HepG2 (cell line): ENCODE data around the gene SC5D. TPM values are rescaled to one million over a fixed set of nuclear protein-coding genes. Genes with fewer than 3 reads are reported as not detected.

ENCODE experiments used
- ATAC-seq: fragments of 200-7000 bp; cut with Tn5 transposase; 3 replicates; pipeline ENCODE4 v1.9.1; 2020; ENCODE audit warnings: mild to moderate bottlenecking, moderate library complexity
- BruUV-seq: library from RNA; stranded (reverse); fragments of 400-500 nt; replicated peaks from 2 replicates; lab custom pipeline; 2021; lab: Mats Ljungman, UMichigan
- CTCF ChIA-PET: fragments of 300-600 bp; formaldehyde crosslinking; extraction: SDS; loops from one replicate; lab custom pipeline; 2021; ENCODE audit warnings: low total read pairs, inconsistent platforms, low intra/inter-chr PET ratio; lab: Yijun Ruan, JAX
- POLR2A ChIA-PET: fragments of 350-600 bp; sonication (Branson Sonifier 250); formaldehyde crosslinking; loops from one replicate; lab custom pipeline; 2020; ENCODE audit warnings: antibody characterized with exemption, inconsistent platforms; lab: Yijun Ruan, JAX
- DNase-seq: peaks from one replicate; pipeline ENCODE4 v3.0.0-alpha.2; 2015; ENCODE audit warnings: low spot score
- FAIRE-seq: peaks from 3 replicates; lab custom pipeline; 2011; peaks lifted over from hg19 to GRCh38; lab: Jason Lieb, UNC
- H2AFZ ChIP-seq: one replicate; pipeline ENCODE4 v1.6.1; 2011; ENCODE audit warnings: low read length, inconsistent platforms
- H3K27ac ChIP-seq: fragments of 300-600 bp; 3 replicates; pipeline ENCODE4 v1.8.0; 2011; ENCODE audit warnings: mixed run types, mild to moderate bottlenecking, mixed read lengths, low read length, inconsistent platforms; ENCODE audit not compliant: insufficient read depth; ENCODE audit errors: extremely low read length
- H3K27me3 ChIP-seq, 2 experiments: fragments of 200-600 bp in 1 of 2; 2 replicates in 1 of 2; 3 replicates in 1 of 2; pipeline versions ENCODE4 v1.6.0 to v1.8.0; 2011; ENCODE audit warnings: low read length in 2 of 2, mild to moderate bottlenecking in 2 of 2, moderate library complexity in 2 of 2, inconsistent platforms in 1 of 2; ENCODE audit not compliant: insufficient read depth in 2 of 2, control insufficient read depth in 1 of 2
- H3K36me3 ChIP-seq, 2 experiments: fragments of 200-600 bp in 1 of 2; replicated peaks in 1 of 2; 2 replicates in 1 of 2; 3 replicates in 1 of 2; pipeline versions ENCODE4 v1.5.1 to v1.8.0; 2011; ENCODE audit warnings: low read length in 2 of 2, inconsistent platforms in 1 of 2; ENCODE audit not compliant: insufficient read depth in 2 of 2, control insufficient read depth in 1 of 2
- H3K4me1 ChIP-seq: 2 replicates; pipeline ENCODE4 v1.5.1; 2012; ENCODE audit warnings: low read length, inconsistent platforms; ENCODE audit not compliant: insufficient read depth
- H3K4me2 ChIP-seq: 2 replicates; pipeline ENCODE4 v1.6.0; 2011; ENCODE audit warnings: low read depth, low read length, inconsistent platforms
- H3K4me3 ChIP-seq, 3 experiments: fragments of 200-600 bp in 1 of 3; sonication (generic), shearing (Covaris generic) in 1 of 3; replicated peaks in 1 of 3; 2 replicates each; pipeline ENCODE4 v1.5.1; 2011 to 2016; ENCODE audit warnings: low read length in 3 of 3, inconsistent platforms in 2 of 3, low read depth in 2 of 3, mild to moderate bottlenecking in 2 of 3, control low read depth in 1 of 3, mixed read lengths in 1 of 3; ENCODE audit not compliant: insufficient read depth in 1 of 3
- H3K79me2 ChIP-seq: one replicate; pipeline ENCODE4 v1.6.1; 2011; ENCODE audit warnings: low read length, inconsistent platforms; ENCODE audit not compliant: insufficient read depth
- H3K9ac ChIP-seq: 2 replicates; pipeline ENCODE4 v1.6.0; 2011; ENCODE audit warnings: mild to moderate bottlenecking, low read depth, low read length, inconsistent platforms; ENCODE audit not compliant: insufficient read depth
- H3K9me3 ChIP-seq: 2 replicates; pipeline ENCODE4 v1.5.1; 2012; ENCODE audit warnings: mild to moderate bottlenecking, low read length
- H4K20me1 ChIP-seq: 2 replicates; pipeline ENCODE4 v1.6.0; 2011; ENCODE audit warnings: inconsistent platforms, mild to moderate bottlenecking, low read length, moderate library complexity; ENCODE audit not compliant: insufficient read depth
- CEBPB ChIP-seq: IDR thresholded peaks from 2 replicates; pipeline ENCODE4 v1.6.1; 2011; ENCODE audit warnings: low read depth, low read length, improper control_type of control experiment, borderline replicate concordance
- CEBPG ChIP-seq: IDR thresholded peaks from 2 replicates; pipeline ENCODE4 v1.6.1; 2016
- ELF3 ChIP-seq: IDR thresholded peaks from 2 replicates; pipeline ENCODE4 v1.6.1; 2016; ENCODE audit warnings: missing genetic modification reagents, missing compliant biosample characterization
- HMGA1 ChIP-seq: sonication (generic); formaldehyde crosslinking; conservative IDR thresholded peaks from 2 replicates; pipeline ENCODE4 v1.4.0; 2020; ENCODE audit warnings: missing genetic modification reagents
- KDM2A ChIP-seq: sonication (generic); formaldehyde crosslinking; IDR thresholded peaks from 2 replicates; pipeline ENCODE4 v1.4.0; 2020; ENCODE audit warnings: low read depth, missing genetic modification reagents, borderline replicate concordance
- KDM3A ChIP-seq: IDR thresholded peaks from 2 replicates; pipeline ENCODE4 v1.6.1; 2018; ENCODE audit warnings: low read depth, missing compliant biosample characterization
- MTF1 ChIP-seq: sonication (generic); formaldehyde crosslinking; IDR thresholded peaks from 2 replicates; pipeline ENCODE4 v1.5.0; 2020; ENCODE audit warnings: missing genetic modification reagents
- NFYC ChIP-seq: IDR thresholded peaks from 2 replicates; pipeline ENCODE4 v1.6.1; 2016; ENCODE audit warnings: missing genetic modification reagents, missing compliant biosample characterization
- PHF5A ChIP-seq: IDR thresholded peaks from one replicate; pipeline ENCODE4 v1.6.1; 2018; ENCODE audit warnings: low read depth, missing genetic modification reagents; ENCODE audit not compliant: unreplicated experiment
- ZNF281 ChIP-seq: sonication (generic); formaldehyde crosslinking; IDR thresholded peaks from 2 replicates; pipeline ENCODE4 v1.4.0; 2020; ENCODE audit warnings: missing genetic modification reagents, borderline replicate concordance
- ZNF432 ChIP-seq: sonication (generic); formaldehyde crosslinking; IDR thresholded peaks from 2 replicates; pipeline ENCODE4 v1.5.0; 2020; ENCODE audit warnings: missing genetic modification reagents, mild to moderate bottlenecking, borderline replicate concordance
- ZSCAN30 ChIP-seq: sonication (generic); formaldehyde crosslinking; IDR thresholded peaks from 2 replicates; pipeline ENCODE4 v1.5.0; 2020; ENCODE audit warnings: mild to moderate bottlenecking, missing genetic modification reagents
- WGBS: methylation state at CpG from one replicate; pipeline ENCODE4 v1.1.6; 2017; ENCODE audit warnings: low lambda C conversion rate; 5-methylcytosine and 5-hydroxymethylcytosine counted together
- in situ Hi-C: cut with HindIII; loops from 2 replicates; pipeline ENCODE4 v1.10.0; 2017; ENCODE audit warnings: low pct_unique_long_range_greater_than_20kb; ENCODE audit not compliant: extremely low pct_ligation_motif_present
- intact Hi-C: fragments of 100-400 bp; cut with micrococcal nuclease; formaldehyde crosslinking; loops from one replicate; pipeline ENCODE4 v1.10.0; 2022; ENCODE audit not compliant: unreplicated experiment
- polyA plus RNA-seq, 8 experiments: library from polyadenylated mRNA; depleted of rRNA in 3 of 8; stranded (reverse) in 7 of 8; unstranded in 1 of 8; fragments of >200 nt; fragmentation: Illumina TruSeq in 4 of 8; extraction: Trizol in 4 of 8; gene quantifications; 2 replicates each; pipeline versions ENCODE4 v1.2.1 to v1.2.3, GENCODE V29; 2011 to 2016; ENCODE audit warnings: low read depth in 4 of 8, missing spikeins in 1 of 8, mixed read lengths in 1 of 8; ENCODE audit not compliant: insufficient read depth in 1 of 8
- total RNA-seq, 5 experiments: library from RNA; depleted of rRNA; stranded (reverse); fragments of >200 nt; fragmentation: Illumina TruSeq; extraction: Trizol; gene quantifications; 2 replicates each; pipeline ENCODE4 v1.2.3, GENCODE V29; 2016; ENCODE audit warnings: low read depth in 1 of 5
- TF ChIP-seq, protein P1 (sequence below): sonication (generic); formaldehyde crosslinking; IDR thresholded peaks from 2 replicates; pipeline ENCODE4 v1.4.0; 2020; ENCODE audit warnings: missing genetic modification reagents
- TF ChIP-seq, protein P2 (sequence below): sonication (generic); formaldehyde crosslinking; IDR thresholded peaks from 2 replicates; pipeline ENCODE4 v1.5.0; 2020; ENCODE audit warnings: mild to moderate bottlenecking, missing genetic modification reagents
- TF ChIP-seq, protein P3 (sequence below): sonication (generic); formaldehyde crosslinking; IDR thresholded peaks from 2 replicates; pipeline ENCODE4 v1.5.0; 2020; ENCODE audit warnings: missing genetic modification reagents

SC5D gene
- total and polyA plus RNA-seq, 2 of the 13 experiments (the other 11 are each of a cell fraction or from before 2014, with no cell fraction given) = 84.4 to 155 TPM

DNA sequence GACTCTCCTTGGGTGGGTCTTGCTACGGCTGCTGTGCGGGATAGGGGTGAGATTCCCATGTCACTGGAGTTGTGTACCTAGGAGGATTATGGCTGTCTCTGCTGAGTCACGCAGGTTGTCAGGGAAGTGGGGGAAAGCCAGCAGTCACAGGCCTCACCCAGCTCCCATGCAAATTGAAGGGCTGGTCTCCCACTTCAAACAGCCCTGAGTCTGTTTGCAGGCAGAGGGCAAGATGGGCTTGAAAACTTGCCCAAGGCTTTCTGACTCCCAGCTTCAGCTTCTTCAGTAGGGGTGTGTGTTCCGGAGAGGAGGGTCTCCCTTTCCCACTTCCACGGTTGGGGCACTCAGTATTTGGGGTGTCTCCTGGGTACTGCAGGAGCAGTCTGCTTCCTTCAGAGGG, 10.9 kb upstream of the SC5D start:
- H3K9me3 ChIP-seq = no peaks in the 10 kb centered on the region; the same call in 1 of the 2 replicates
- no peak for ATAC-seq
- no peaks in the 10 kb centered on the region for H3K79me2 ChIP-seq
- H3K4me2 ChIP-seq = no peak overlapping the region
- no peak for DNase-seq
- H3K4me1 ChIP-seq = no peaks in the 10 kb centered on the region
- ChIA-PET CTCF (no interaction called here), POLR2A (no interaction called here)
- H3K4me3 ChIP-seq = no peak overlapping the region
- in situ Hi-C loops = no loop called here
- H3K27ac ChIP-seq = no peak overlapping the region
- FAIRE-seq = no peak
- no peak overlapping the region for H3K9ac ChIP-seq
- no peaks in the 10 kb centered on the region for H4K20me1 ChIP-seq
- 51% methylated on average over 5 of the region's 5 CpGs for WGBS
- intact Hi-C loops = no loop called here
- no TSS peak for BruUV-seq
- H2AFZ ChIP-seq = no peak overlapping the region
- H3K36me3 ChIP-seq = no peaks in the 10 kb centered on the region
- H3K27me3 ChIP-seq = peaks cover 0 to 28% of the 10 kb centered on the region in 2 experiments; a peak in 4 of 5 replicates
- TF ChIP-seq PHF5A (CRISPR knock-in tag) = no peak
- TF ChIP-seq CEBPG (CRISPR knock-in tag) = no peak
- TF ChIP-seq ZNF281 (CRISPR knock-in tag) = no peak
- no peak for TF ChIP-seq ZSCAN30 (CRISPR knock-in tag)
- TF ChIP-seq KDM3A = no peak
- no peak for TF ChIP-seq MTF1
- TF ChIP-seq, protein P1, sequence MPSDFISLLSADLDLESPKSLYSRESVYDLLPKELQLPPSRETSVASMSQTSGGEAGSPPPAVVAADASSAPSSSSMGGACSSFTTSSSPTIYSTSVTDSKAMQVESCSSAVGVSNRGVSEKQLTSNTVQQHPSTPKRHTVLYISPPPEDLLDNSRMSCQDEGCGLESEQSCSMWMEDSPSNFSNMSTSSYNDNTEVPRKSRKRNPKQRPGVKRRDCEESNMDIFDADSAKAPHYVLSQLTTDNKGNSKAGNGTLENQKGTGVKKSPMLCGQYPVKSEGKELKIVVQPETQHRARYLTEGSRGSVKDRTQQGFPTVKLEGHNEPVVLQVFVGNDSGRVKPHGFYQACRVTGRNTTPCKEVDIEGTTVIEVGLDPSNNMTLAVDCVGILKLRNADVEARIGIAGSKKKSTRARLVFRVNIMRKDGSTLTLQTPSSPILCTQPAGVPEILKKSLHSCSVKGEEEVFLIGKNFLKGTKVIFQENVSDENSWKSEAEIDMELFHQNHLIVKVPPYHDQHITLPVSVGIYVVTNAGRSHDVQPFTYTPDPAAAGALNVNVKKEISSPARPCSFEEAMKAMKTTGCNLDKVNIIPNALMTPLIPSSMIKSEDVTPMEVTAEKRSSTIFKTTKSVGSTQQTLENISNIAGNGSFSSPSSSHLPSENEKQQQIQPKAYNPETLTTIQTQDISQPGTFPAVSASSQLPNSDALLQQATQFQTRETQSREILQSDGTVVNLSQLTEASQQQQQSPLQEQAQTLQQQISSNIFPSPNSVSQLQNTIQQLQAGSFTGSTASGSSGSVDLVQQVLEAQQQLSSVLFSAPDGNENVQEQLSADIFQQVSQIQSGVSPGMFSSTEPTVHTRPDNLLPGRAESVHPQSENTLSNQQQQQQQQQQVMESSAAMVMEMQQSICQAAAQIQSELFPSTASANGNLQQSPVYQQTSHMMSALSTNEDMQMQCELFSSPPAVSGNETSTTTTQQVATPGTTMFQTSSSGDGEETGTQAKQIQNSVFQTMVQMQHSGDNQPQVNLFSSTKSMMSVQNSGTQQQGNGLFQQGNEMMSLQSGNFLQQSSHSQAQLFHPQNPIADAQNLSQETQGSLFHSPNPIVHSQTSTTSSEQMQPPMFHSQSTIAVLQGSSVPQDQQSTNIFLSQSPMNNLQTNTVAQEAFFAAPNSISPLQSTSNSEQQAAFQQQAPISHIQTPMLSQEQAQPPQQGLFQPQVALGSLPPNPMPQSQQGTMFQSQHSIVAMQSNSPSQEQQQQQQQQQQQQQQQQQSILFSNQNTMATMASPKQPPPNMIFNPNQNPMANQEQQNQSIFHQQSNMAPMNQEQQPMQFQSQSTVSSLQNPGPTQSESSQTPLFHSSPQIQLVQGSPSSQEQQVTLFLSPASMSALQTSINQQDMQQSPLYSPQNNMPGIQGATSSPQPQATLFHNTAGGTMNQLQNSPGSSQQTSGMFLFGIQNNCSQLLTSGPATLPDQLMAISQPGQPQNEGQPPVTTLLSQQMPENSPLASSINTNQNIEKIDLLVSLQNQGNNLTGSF (CRISPR knock-in tag) = no peak
- TF ChIP-seq, protein P2, sequence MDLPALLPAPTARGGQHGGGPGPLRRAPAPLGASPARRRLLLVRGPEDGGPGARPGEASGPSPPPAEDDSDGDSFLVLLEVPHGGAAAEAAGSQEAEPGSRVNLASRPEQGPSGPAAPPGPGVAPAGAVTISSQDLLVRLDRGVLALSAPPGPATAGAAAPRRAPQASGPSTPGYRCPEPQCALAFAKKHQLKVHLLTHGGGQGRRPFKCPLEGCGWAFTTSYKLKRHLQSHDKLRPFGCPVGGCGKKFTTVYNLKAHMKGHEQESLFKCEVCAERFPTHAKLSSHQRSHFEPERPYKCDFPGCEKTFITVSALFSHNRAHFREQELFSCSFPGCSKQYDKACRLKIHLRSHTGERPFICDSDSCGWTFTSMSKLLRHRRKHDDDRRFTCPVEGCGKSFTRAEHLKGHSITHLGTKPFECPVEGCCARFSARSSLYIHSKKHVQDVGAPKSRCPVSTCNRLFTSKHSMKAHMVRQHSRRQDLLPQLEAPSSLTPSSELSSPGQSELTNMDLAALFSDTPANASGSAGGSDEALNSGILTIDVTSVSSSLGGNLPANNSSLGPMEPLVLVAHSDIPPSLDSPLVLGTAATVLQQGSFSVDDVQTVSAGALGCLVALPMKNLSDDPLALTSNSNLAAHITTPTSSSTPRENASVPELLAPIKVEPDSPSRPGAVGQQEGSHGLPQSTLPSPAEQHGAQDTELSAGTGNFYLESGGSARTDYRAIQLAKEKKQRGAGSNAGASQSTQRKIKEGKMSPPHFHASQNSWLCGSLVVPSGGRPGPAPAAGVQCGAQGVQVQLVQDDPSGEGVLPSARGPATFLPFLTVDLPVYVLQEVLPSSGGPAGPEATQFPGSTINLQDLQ (CRISPR knock-in tag) = no peak
- no peak for TF ChIP-seq KDM2A (CRISPR knock-in tag)
- TF ChIP-seq, protein P3, sequence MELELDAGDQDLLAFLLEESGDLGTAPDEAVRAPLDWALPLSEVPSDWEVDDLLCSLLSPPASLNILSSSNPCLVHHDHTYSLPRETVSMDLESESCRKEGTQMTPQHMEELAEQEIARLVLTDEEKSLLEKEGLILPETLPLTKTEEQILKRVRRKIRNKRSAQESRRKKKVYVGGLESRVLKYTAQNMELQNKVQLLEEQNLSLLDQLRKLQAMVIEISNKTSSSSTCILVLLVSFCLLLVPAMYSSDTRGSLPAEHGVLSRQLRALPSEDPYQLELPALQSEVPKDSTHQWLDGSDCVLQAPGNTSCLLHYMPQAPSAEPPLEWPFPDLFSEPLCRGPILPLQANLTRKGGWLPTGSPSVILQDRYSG = no peak
- no peak for TF ChIP-seq CEBPB
- TF ChIP-seq HMGA1 = no peak
- no peak for TF ChIP-seq ELF3 (CRISPR knock-in tag)
- TF ChIP-seq ZNF432 (CRISPR knock-in tag) = no peak
- no peak for TF ChIP-seq NFYC (CRISPR knock-in tag)
